ENCODE measurements around the gene JAZF1.

JAZF1 gene

DNA sequence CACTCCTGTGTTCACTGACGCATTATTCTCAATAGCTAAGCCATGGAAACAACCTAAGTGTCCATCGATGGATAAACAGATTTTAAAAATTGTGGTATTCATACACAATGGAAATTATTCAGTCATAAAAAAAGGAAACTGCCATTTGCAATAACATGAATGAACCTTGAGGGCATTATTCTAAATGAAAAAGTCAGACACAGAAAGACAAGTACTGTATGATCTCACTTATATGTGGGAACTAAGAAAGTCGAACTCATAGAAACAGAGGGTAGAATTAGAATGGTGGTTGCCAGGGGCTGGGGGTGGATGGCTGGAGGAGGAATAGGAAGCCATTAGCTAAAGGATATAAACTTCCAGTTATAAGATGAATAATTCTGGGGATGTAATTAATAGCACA, 71.8 kb downstream of the JAZF1 start:
- DNase-seq (ENCODE audit: insufficient read length, low spot score) = no peak
- no peak for FAIRE-seq
- no peak for TF ChIP-seq CTCF (IDR thresholded peaks at IDR 0.05; ENCODE audit: insufficient read depth, missing control alignments)

DNA sequence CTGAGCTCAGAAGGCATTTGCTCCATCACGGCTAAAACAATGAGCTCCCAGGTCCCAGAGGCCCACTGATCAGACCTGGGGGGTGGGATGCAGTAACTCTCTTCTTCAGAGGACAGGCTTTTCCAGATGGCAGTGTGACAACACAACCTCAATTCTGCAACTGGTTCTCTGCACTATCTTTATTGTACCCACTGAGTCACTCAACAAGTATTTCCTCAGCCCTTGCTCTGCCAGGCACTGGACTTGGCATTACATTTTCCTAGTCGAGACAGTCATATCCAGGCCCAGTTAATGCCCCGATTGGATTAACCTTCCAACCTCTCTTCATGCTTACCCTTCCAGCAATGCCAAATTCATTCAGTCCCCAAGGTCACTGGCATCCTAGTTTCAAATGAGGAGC, 72.6 kb downstream of the JAZF1 start:
- DNase-seq (ENCODE audit: insufficient read length, low spot score) (no peak), FAIRE-seq (no peak)
- TF ChIP-seq CTCF (IDR thresholded peaks at IDR 0.05; ENCODE audit: insufficient read depth, missing control alignments) = no peak

DNA sequence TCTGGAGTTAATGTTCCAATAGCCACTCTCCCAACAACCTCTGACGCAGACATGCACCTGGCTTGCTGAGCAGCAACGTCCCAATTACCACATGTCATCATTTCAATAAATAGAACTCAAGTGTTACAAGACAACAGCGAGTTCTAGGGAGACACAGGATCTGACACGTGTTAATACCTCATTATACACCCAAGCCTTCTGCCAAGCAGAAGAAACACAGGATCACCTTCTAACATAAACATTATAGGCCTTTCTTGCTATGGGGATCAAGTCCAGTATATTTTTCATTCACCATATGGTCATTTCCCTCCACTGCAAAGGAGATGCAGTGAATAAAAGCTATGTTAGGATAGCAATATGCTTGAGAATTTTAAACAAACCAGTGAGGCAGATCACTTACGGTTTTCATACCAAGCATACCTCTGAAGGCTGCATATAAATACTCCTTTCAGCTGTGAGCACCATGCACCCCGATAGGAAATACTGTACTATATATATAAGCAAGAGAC, 74.2 kb downstream of the JAZF1 start:
- TF ChIP-seq CTCF (IDR thresholded peaks at IDR 0.05; ENCODE audit: insufficient read depth, missing control alignments) = no peak
- FAIRE-seq (no peak), DNase-seq (ENCODE audit: insufficient read length, low spot score) (no peak)

DNA sequence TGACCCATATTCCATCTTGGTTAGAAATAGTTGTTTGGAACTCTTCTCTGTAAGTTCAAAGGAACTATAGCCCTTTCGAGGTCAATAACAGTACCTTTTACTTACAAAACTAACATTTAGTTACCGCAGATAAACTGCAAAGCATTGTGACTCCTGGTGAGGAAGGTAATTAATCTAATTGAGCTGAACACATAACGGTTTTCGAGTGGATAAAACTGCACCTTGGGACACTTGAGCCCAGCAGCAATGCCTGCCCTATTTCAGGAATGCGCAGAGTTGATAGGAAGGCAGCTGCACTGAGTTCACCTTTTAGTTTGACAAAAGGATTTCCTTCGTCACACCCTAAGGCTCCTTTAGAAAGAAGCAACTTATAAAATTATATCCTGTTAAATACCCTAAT, 75.4 kb downstream of the JAZF1 start:
- TF ChIP-seq CTCF (IDR thresholded peaks at IDR 0.05; ENCODE audit: insufficient read depth, missing control alignments) = no peak
- DNase-seq (ENCODE audit: insufficient read length, low spot score) (no peak), FAIRE-seq (no peak)

GRCh38 chr7:28104811-28105210, 75.8 kb downstream of the JAZF1 start:
- TF ChIP-seq CTCF (IDR thresholded peaks at IDR 0.05; ENCODE audit: insufficient read depth, missing control alignments) = no peak
- FAIRE-seq (no peak), DNase-seq (ENCODE audit: insufficient read length, low spot score) (no peak)

DNA sequence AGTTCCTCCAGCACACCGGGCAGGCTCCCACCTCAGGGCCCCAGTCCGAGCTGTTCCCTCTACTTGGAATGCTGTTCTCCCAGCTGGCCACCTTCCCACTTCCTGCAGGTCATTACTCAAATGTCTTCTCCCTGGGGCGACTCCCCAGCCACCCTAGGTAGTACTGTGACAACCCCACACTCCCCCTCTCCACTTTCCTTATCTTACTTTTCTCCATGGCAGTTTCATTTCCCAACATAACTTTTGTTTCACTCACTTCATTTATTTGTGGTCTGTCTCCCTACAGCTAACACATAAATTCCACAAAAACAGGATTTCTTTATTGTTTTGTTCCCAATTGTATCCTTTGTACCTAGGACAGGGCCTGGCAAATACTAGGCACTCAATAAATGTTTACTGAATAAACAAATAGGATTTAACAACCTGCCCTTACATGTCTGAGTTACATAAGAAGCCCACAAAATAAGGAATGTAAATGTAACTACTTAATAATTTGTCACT, 76.5 kb downstream of the JAZF1 start:
- FAIRE-seq = no peak
- no peak for TF ChIP-seq CTCF (IDR thresholded peaks at IDR 0.05; ENCODE audit: insufficient read depth, missing control alignments)
- no peak for DNase-seq (ENCODE audit: insufficient read length, low spot score)

DNA sequence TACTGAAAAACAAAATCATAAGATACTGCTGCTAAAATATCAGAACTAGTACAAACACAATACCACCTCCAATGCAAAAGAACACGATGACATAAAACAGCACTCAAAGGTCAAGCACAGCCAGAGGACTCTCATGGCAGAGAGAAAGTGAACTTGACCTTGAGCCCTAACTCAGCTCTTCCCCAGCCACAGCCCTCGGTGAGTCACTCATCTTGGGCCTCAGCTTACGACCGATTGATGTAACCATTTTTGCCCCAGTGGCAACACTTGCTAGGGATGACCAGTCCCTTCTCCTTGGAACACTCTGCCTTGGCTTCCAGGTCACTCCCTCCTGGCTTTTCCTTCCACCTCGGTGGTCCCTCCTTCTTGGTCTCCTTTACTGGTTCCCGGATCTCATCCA, 77.8 kb downstream of the JAZF1 start:
- FAIRE-seq = no peak
- TF ChIP-seq CTCF (IDR thresholded peaks at IDR 0.05; ENCODE audit: insufficient read depth, missing control alignments) = no peak
- DNase-seq (ENCODE audit: insufficient read length, low spot score) = no peak
